DMS79 treated with DMSO at 0.1 percent for 48 hours (cell line): Measurements from ENCODE around the gene ILK.
A peak's percentile ranks its signal among the peaks of the same experiment; 100 is the strongest.

Experiments
- DNase-seq: peaks from one replicate; lab custom pipeline; 2025; lab: John Stamatoyannopoulos, UW

Gene ILK

GRCh38 chr11:6574816-6575715, 28.5 kb upstream of the ILK start:
- no peak for DNase-seq

DNA sequence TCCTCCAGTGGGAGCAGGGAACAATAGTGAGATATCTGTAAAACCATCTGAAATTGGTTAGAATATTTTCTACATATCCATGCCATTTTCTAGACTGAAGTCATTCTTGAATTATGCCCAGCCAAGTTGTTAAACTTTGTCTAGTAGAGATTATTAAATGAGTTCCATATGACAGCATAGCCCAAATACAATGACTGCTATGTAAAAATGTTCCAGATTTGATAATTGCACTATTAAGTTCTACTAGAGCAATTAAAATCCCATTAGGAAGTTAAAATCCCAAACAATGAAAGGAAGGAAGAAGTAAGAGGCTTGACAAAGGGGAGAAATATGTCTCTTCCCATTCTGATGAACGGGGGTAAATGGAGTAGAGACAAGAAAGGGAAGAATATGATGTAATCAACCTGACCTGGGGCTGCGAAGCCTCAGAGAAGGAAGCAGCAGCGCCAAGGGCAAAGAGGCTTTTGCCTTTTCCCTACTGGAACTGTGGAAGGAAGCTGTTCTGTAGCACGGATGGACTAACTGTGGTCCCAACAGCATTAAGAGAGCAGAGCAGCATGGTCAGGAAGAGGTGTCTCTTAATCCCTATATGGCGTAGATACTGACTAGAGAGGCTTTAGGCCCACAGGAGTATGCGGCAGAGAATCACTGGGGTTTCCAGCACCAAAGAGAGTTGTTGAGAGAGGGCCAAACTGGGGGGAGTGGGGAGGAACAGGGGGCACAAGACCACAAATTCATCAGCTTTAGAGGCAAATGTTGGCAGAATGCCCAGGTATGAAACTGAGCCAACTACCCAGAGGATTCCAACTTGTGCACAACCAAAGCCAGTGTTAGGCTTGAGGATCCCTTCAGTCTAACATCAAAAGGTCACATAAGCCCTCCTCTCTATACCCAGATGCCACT, 26.9 kb upstream of the ILK start:
- DNase-seq, result peak; percentile 85

DNA sequence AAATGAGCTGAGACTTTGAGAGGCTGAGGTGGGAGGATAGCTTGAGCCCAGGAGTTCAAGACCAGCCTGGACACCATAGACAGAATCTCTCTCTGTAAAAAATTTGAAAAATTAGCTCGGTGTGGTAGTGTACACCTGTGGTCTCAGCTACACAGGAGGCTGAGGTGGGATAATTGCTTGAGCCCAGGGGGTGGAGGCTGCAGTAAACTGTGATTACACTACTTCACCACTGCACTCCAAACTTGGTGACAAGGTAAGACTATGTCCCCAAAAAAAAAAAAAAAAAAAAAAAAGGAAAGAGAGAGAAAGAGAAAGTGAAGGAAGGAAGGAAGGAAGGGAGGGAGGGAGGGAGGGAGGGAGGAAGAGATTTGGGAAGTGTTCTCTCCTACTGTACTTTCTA, 25.4 kb upstream of the ILK start:
- DNase-seq, result no peak

DNA sequence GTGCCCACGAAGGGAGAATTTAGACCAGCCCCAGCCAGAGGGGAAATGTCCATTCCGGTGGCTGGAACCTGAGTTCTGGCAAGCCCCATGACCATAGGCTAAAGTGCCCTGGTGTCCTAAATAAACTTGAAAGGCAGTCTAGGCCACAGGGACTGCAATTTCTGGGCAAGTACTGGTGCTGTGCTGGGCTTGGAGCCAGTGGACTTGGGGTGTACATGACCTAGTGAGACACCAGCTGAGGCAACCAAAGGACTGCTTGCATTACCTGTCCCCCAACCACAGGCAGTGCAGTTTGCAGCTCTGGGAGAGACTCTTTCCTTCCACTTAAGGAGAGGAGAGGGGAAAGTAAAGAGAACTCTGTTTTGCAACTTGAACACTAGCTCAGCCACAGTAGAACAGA, 23.9 kb upstream of the ILK start:
- DNase-seq, result no peak

DNA sequence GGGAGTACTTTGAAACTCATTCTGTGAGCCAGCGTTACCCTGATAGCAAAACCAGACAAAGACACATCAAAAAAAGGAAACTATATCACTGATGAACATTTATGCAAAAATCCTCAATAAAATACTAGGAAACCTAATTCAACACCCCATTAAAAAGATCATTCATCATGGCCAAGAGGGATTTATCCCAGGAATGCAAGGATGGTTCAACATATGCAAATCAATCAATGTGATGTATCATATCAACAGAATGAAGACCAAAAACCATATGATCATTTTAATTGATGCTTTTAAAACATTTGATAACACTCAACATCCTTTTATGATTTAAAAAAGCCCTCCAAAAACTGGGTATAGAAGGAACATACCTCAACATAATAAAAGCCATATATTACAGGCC, 20.0 kb upstream of the ILK start:
- DNase-seq, result no peak

DNA sequence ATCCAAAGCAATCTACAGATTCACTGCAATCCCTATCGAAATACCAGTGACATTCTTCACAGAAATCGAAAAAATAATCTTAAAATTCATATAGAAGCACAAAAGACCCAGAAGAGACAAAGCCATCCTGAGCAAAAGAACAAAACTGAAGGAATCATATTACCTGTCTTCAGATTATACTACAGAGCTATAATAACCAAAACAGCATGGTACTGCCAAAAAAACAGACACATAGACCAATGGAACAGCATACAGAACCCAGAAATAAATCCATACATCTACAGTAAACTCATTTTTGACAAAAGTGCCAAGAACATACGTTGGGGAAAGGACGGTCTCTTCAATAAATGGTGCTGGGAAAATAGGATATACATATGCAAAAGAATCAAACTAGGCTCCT, 19.0 kb upstream of the ILK start:
- DNase-seq, result no peak

- DNase-seq, result no peak
Observed at GRCh38 chr11:6586434-6587359, 16.9 kb upstream of the ILK start.

GRCh38 chr11:6587360-6587953, 16.1 kb upstream of the ILK start:
- peak; percentile 53 for DNase-seq

- DNase-seq, result no peak
Observed at GRCh38 chr11:6588018-6588417, 15.6 kb upstream of the ILK start.

DNA sequence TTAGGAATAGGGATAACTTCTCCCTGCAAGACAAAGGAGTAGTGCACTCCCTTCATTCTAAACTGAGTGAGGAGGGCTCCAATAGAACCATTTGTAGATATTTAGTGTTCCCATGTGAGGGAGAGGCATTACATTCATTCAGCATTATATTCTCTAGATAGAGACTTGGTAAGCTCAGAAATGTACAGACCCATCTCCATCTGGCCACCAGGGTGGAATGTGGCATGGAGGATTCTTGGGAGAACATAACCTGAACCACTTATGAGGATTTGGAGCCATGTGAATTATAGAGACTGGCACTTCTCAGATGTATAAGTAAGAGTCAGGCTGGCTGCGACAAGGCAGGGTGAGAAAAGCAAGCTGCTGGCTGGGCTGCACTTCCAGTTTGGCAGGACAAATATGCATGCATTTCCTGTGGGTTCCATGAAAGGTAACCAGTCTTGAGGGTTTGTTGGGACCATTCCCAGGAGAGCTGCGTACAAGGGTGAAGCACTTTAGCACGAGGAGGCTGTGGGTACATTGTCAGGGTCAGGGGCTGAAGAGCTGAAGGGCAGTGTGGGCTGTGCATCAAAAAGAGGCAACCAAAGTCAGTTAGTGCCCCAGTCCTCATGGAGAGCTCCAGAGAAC, 9.3 kb upstream of the ILK start:
- DNase-seq, result no peak

DNA sequence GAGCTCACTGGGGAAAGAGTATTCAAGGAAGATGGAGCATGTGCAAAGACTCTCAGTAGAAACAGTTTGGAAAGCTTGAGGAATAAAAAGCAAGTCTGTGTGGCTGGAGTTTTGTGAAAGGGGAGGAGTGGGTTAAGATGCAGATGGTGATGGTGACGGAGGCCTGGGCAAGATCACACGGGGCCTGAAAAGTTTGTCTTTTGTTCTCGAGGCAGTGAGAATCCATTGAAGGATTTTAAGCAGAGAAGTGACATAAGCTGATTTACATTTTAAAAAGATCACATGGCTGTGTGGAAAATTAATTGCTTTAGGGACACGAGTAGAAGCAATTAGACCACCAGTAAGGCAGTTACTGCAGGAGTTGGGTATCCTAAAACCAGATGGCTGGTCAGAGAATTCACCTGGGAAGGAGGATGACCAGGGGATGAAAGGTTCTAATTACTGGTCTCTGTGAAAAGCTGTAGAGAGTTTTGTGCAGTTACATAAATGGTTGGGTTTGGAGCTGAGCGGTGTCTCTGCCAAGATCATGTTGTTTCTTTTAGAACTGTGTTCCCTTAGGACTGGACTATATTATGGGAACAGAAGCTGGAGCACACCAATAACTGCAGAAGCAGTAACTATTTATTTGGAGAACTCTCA, 7.2 kb upstream of the ILK start:
- DNase-seq, result no peak

- no peak for DNase-seq
Observed at GRCh38 chr11:6598555-6598954, 5.0 kb upstream of the ILK start.

GRCh38 chr11:6599449-6599848, 4.1 kb upstream of the ILK start:
- DNase-seq, result no peak

GRCh38 chr11:6599881-6600390, 3.6 kb upstream of the ILK start:
- DNase-seq, result no peak

DNA sequence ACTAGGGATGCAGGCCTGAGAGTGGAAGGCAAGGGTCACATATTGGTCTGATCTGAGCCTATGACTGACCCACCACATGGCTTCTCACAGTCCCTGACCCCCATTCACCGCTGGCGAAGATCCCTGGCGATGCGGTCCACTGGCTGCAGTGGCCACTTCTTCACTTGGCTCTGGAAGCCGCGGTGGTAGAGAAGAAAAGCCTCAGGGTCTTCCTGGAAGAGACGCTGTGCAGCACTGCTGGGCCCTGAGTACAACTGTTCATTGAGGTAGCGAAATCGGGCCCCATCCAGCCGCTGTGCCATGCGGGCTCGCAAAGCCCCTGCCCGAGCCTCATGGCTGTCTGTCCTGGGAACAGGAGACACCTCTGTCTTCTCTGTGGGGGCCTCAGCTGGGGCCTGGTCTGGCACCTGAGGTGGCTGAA, 2.5 kb upstream of the ILK start:
- no peak for DNase-seq

GRCh38 chr11:6602096-6602940, 1.3 kb upstream of the ILK start:
- DNase-seq, result no peak

DNA sequence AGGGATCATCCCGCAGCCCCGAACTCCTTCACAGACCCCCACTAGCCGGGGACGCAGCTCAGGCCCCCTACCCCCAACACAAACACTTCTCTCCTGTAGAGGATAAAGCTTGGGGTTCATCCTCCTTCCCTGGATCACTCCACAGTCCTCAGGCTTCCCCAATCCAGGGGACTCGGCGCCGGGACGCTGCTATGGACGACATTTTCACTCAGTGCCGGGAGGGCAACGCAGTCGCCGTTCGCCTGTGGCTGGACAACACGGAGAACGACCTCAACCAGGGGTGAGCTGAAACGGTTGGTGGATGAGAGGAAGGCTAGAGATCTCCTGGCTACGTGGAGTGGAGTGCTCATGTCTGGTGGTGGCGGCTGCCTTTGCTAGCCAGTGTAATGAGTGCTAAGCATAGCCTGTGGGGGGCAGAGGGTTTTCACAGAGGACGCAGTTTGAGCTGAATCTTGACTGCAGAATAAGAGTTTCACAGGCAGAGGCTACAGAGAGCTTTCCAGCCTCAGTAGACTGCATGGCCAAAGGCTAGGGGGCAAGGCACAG, 580 bp downstream of the ILK start:
- peak; percentile 38 for DNase-seq

DNA sequence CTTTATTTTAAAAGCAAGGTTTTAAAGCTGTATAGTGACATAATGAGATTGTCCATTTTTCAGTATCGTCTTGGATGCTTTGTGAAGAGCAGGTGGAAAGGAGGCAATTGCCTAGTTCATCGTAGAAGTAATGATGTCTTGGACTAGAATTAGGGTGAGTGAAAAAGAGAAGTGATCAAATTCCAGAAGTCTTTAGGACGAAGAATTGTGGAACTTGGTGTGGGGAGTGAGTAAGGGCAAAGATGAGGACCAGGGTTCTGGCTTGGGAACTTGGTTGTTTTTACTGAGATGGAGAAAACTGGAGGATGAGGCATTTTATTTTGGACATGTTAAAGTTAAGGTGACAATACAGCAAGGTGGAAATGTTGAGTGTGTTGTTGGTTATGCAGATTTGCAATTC, 1.2 kb downstream of the ILK start:
- DNase-seq, result no peak
